GM19351 (cell line): ENCODE data around the gene OR8J3.
"Not testable (repeated sequence)": the region's sequence is repeated elsewhere in the genome, so short reads cannot be mapped to it uniquely, and the experiment has no call there.

Experiments used
- ATAC-seq: cut with Tn5 transposase; IDR thresholded peaks from one replicate; pipeline ENCODE4 v1.9.1; 2021; ENCODE audit warnings: mild to moderate bottlenecking, moderate library complexity; ENCODE audit not compliant: unreplicated experiment

OR8J3 gene

GRCh38 chr11:56140151-56140661 is at the start of gene OR8J3:
OR8J3 (minus strand) TSS chr11:56140201; CDS start chr11:56137718, 2,483 bp downstream.
- ATAC-seq: no peak

- ATAC-seq: no peak
Observed at GRCh38 chr11:56188602-56189001, 48.6 kb upstream of the OR8J3 start.

- ATAC-seq: no peak
Observed at GRCh38 chr11:56183459-56183858, 43.5 kb upstream of the OR8J3 start.

GRCh38 chr11:56176318-56176717 is 36.3 kb upstream of the OR8J3 start, which contains the start of gene OR5J2:
OR5J2 (plus strand) TSS chr11:56176618; CDS start chr11:56176618, 0 bp downstream.
- no peak for ATAC-seq

GRCh38 chr11:56172256-56172830 is 32.3 kb upstream of the OR8J3 start:
- ATAC-seq: no peak

- no peak for ATAC-seq
Observed at GRCh38 chr11:56163804-56164203, 23.8 kb upstream of the OR8J3 start.

- no peak for ATAC-seq
Observed at GRCh38 chr11:56160217-56160616, 20.2 kb upstream of the OR8J3 start, which contains the start of gene OR8K5. OR8K5 (minus strand) TSS chr11:56160317; CDS start chr11:56160317, 0 bp downstream.

- no peak for ATAC-seq
Observed at GRCh38 chr11:56152333-56152732, 12.3 kb upstream of the OR8J3 start.

- no peak for ATAC-seq
Observed at GRCh38 chr11:56151376-56151775, 11.4 kb upstream of the OR8J3 start.

- not testable (repeated sequence) for ATAC-seq
Observed at GRCh38 chr11:56143681-56144080, 3.7 kb upstream of the OR8J3 start.

GRCh38 chr11:56122073-56122472 is 17.9 kb downstream of the OR8J3 start, which contains the start of gene OR8H3:
OR8H3 (plus strand) TSS chr11:56122373; CDS start chr11:56122373, 0 bp downstream.
- no peak for ATAC-seq

GRCh38 chr11:56103210-56103737 is 36.7 kb downstream of the OR8J3 start, which contains the start of gene OR8H2:
OR8H2 (plus strand) TSS chr11:56103687; CDS start chr11:56105043, 1,356 bp downstream.
- no peak for ATAC-seq

- no peak for ATAC-seq
Observed at GRCh38 chr11:56093008-56093407, 47.0 kb downstream of the OR8J3 start, which contains the start of gene OR8I2. OR8I2 (plus strand) TSS chr11:56093308; CDS start chr11:56093308, 0 bp downstream.

GRCh38 chr11:56089697-56090096 is 50.3 kb downstream of the OR8J3 start:
- no peak for ATAC-seq
